ENCODE data around the gene FAM3D. TPM values are rescaled to one million over a fixed set of nuclear protein-coding genes. Genes with fewer than 3 reads are reported as not detected.

FAM3D gene
- polyA plus RNA-seq, 1 experiment, result not detected

DNA sequence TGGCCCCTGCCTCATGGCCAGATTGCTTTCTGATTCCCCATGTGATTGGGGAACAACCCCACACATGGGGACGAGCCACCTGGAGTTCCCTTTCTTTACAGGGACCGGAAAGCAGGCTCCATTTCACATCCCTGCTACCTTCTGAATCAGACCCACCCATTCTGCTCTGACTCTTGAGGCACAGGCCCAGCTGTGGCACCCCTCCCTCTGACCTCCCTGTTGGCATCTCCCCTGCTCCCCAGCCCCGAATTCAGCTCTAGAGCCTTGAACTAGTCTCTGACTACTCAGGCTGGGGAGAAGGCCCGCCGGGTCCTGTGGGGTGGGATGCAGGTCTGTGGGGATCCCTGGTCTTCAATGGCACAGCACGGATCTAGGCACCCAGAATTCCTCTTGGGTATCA, 12.1 kb downstream of the FAM3D start:
- DNase-seq (ENCODE audit: low read depth), result no peak
- H3K4me3 ChIP-seq (ENCODE audit: low read depth, low read length), result no peak overlapping the region
- ChIA-PET POLR2A (no interaction called here), CTCF (interaction anchor here (0.6 to 2.9 kb wide), 2 partner anchors 14 to 471 kb away, joined by 3 to 13 read pairs; no protein-coding TSS in a partner anchor)
- TF ChIP-seq, protein P1, sequence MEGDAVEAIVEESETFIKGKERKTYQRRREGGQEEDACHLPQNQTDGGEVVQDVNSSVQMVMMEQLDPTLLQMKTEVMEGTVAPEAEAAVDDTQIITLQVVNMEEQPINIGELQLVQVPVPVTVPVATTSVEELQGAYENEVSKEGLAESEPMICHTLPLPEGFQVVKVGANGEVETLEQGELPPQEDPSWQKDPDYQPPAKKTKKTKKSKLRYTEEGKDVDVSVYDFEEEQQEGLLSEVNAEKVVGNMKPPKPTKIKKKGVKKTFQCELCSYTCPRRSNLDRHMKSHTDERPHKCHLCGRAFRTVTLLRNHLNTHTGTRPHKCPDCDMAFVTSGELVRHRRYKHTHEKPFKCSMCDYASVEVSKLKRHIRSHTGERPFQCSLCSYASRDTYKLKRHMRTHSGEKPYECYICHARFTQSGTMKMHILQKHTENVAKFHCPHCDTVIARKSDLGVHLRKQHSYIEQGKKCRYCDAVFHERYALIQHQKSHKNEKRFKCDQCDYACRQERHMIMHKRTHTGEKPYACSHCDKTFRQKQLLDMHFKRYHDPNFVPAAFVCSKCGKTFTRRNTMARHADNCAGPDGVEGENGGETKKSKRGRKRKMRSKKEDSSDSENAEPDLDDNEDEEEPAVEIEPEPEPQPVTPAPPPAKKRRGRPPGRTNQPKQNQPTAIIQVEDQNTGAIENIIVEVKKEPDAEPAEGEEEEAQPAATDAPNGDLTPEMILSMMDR (IDR thresholded peaks at IDR 0.05; ENCODE audit: insufficient read depth, low read depth, low read length), result no peak
- no peaks in the 10 kb centered on the region for H3K36me3 ChIP-seq (ENCODE audit: control insufficient read depth, insufficient read depth, low read length)
- H3K27me3 ChIP-seq (ENCODE audit: control insufficient read depth, insufficient read depth, low read length), result peaks cover 1% of the 10 kb centered on the region; the same call in 1 of the 2 replicates

- POLR2A ChIA-PET, result no interaction called here
- CTCF ChIA-PET, result interaction anchor here (2.9 kb wide), 1 partner anchor 12 kb away, joined by 13 read pairs; no protein-coding TSS in a partner anchor
- TF ChIP-seq, protein P1 (IDR thresholded peaks at IDR 0.05; ENCODE audit: insufficient read depth, low read depth, low read length), result no peak
Observed at GRCh38 chr3:58652624-58653023, 13.9 kb downstream of the FAM3D start.

GRCh38 chr3:58651276-58651675, 15.3 kb downstream of the FAM3D start:
- TF ChIP-seq, protein P1 (IDR thresholded peaks at IDR 0.05; ENCODE audit: insufficient read depth, low read depth, low read length), result no peak
- no peak overlapping the region for H3K4me3 ChIP-seq (ENCODE audit: low read depth, low read length)
- no peak for DNase-seq (ENCODE audit: low read depth)
- H3K27me3 ChIP-seq (ENCODE audit: control insufficient read depth, insufficient read depth, low read length), result no peaks in the 10 kb centered on the region; the same call in 1 of the 2 replicates
- ChIA-PET POLR2A (no interaction called here), CTCF (no interaction called here)
- H3K36me3 ChIP-seq (ENCODE audit: control insufficient read depth, insufficient read depth, low read length), result no peaks in the 10 kb centered on the region

More at GRCh38 chr3:58652624-58653023, 13.9 kb downstream of the FAM3D start:
- H3K4me3 ChIP-seq (ENCODE audit: low read depth, low read length), result no peak overlapping the region
- no peaks in the 10 kb centered on the region for H3K36me3 ChIP-seq (ENCODE audit: control insufficient read depth, insufficient read depth, low read length)
- DNase-seq (ENCODE audit: low read depth), result no peak
- no peaks in the 10 kb centered on the region; the same call in 1 of the 2 replicates for H3K27me3 ChIP-seq (ENCODE audit: control insufficient read depth, insufficient read depth, low read length)

- no peak overlapping the region for H3K4me3 ChIP-seq (ENCODE audit: low read depth, low read length)
- TF ChIP-seq, protein P1 (IDR thresholded peaks at IDR 0.05; ENCODE audit: insufficient read depth, low read depth, low read length), result no peak
- ChIA-PET POLR2A (no interaction called here), CTCF (interaction anchor here (1.0 kb wide), 1 partner anchor 10 kb away, joined by 4 read pairs; no protein-coding TSS in a partner anchor)
- DNase-seq (ENCODE audit: low read depth), result no peak
- H3K27me3 ChIP-seq (ENCODE audit: control insufficient read depth, insufficient read depth, low read length), result no peaks in the 10 kb centered on the region
- H3K36me3 ChIP-seq (ENCODE audit: control insufficient read depth, insufficient read depth, low read length), result no peaks in the 10 kb centered on the region
Observed at GRCh38 chr3:58647381-58648141, 19.0 kb downstream of the FAM3D start.

GRCh38 chr3:58646503-58646902, 20.1 kb downstream of the FAM3D start:
- no peak overlapping the region for H3K4me3 ChIP-seq (ENCODE audit: low read depth, low read length)
- TF ChIP-seq, protein P1 (IDR thresholded peaks at IDR 0.05; ENCODE audit: insufficient read depth, low read depth, low read length), result no peak
- DNase-seq (ENCODE audit: low read depth), result no peak
- no peaks in the 10 kb centered on the region for H3K27me3 ChIP-seq (ENCODE audit: control insufficient read depth, insufficient read depth, low read length)
- POLR2A ChIA-PET, result no interaction called here
- CTCF ChIA-PET, result no interaction called here
- no peaks in the 10 kb centered on the region for H3K36me3 ChIP-seq (ENCODE audit: control insufficient read depth, insufficient read depth, low read length)

All from BJ (cell line).